SW480 (cell line): Measurements from ENCODE around the gene PIGX.

Experiments used
- DNase-seq: peaks from one replicate; pipeline ENCODE4 v3.0.0-alpha.2; 2016; ENCODE audit warnings: low spot score

Gene PIGX

GRCh38 chr3:196757876-196758739 lies 45.9 kb downstream of the PIGX start:
- DNase-seq, result peak; percentile 33

- no peak for DNase-seq
Observed at GRCh38 chr3:196763179-196763578, 51.0 kb downstream of the PIGX start.

GRCh38 chr3:196765454-196765853 lies 53.3 kb downstream of the PIGX start:
- DNase-seq, result no peak

- DNase-seq, result no peak
Observed at GRCh38 chr3:196771067-196771466, 58.9 kb downstream of the PIGX start.

- no peak for DNase-seq
Observed at GRCh38 chr3:196772102-196772501, 59.9 kb downstream of the PIGX start.

- no peak for DNase-seq
Observed at GRCh38 chr3:196772897-196773296, 60.7 kb downstream of the PIGX start.

- DNase-seq, result no peak
Observed at GRCh38 chr3:196774191-196774820, 62.1 kb downstream of the PIGX start.

- no peak for DNase-seq
Observed at GRCh38 chr3:196774848-196775422, 62.8 kb downstream of the PIGX start.

- DNase-seq, result no peak
Observed at GRCh38 chr3:196775938-196776337, 63.8 kb downstream of the PIGX start.

- DNase-seq, result no peak
Observed at GRCh38 chr3:196777836-196778235, 65.7 kb downstream of the PIGX start.

- DNase-seq, result no peak
Observed at GRCh38 chr3:196778755-196779154, 66.6 kb downstream of the PIGX start.

GRCh38 chr3:196782511-196782910 lies 70.3 kb downstream of the PIGX start:
- no peak for DNase-seq
